ENCODE data around the gene FLNB. TPM values are rescaled to one million over a fixed set of nuclear protein-coding genes. Genes with fewer than 3 reads are reported as not detected.

The FLNB gene
- total and polyA plus RNA-seq, 2 of the 8 experiments (the other 6 are each of a cell fraction or from before 2014, with no cell fraction given), result 72.3 to 118 TPM

GRCh38 chr3:58063022-58063815 is 55.0 kb downstream of the FLNB start:
- no peak for DNase-seq (ENCODE audit: low read depth in 1 of 2, low spot score in 2 of 2)

More at GRCh38 chr3:58063022-58063815, 55.0 kb downstream of the FLNB start:
- Histone ChIP-seq H3K9me3 (ENCODE audit: insufficient read depth in 2 of 2, low read depth in 1 of 2, low read length in 1 of 2) (no peaks in the 10 kb centered on the region), H2BK20ac (ENCODE audit: low read length) (peak overlapping the region; percentile 66; the same call in 1 of the 2 replicates), H2BK12ac (ENCODE audit: low read depth, low read length) (peak overlapping the region; percentile 96), H4K8ac (ENCODE audit: extremely low read depth, insufficient read depth, low read length) (no peak overlapping the region), H3K23ac (ENCODE audit: insufficient read length) (no peak overlapping the region), H2BK5ac (ENCODE audit: low read depth, low read length) (peak overlapping the region; percentile 47), H3K4me3 (ENCODE audit: extremely low read depth in 1 of 4, insufficient read depth in 2 of 4, low read depth in 3 of 4, low read length in 4 of 4) (no peak overlapping the region), H3K27me3 (replicated peaks in 1 of 4; ENCODE audit: control insufficient read depth in 3 of 4, extremely low read depth in 1 of 4, insufficient read depth in 3 of 4, low read length in 3 of 4) (no peaks in the 10 kb centered on the region), H2AFZ (ENCODE audit: low read length) (no peak overlapping the region), H3K56ac (replicated peaks; ENCODE audit: insufficient read length, low read depth, low read length) (no peak overlapping the region), H3K79me2 (ENCODE audit: control insufficient read depth in 1 of 2, insufficient read depth in 2 of 2, low read length in 2 of 2) (peaks cover 0 to 84% of the 10 kb centered on the region in 2 experiments; a peak in 3 of 4 replicates), H3K4me2 (ENCODE audit: insufficient read depth in 1 of 2, low read depth in 2 of 2, low read length in 2 of 2) (peak overlapping the region in 1 of 2 experiments; percentile 19; a peak in 1 of 4 replicates), H4K20me1 (replicated peaks in 1 of 2; ENCODE audit: control insufficient read depth in 1 of 2, insufficient read depth in 2 of 2, low read length in 2 of 2) (peaks cover 6 to 21% of the 10 kb centered on the region in 2 experiments), H2BK15ac (ENCODE audit: low read length) (peak overlapping the region; percentile 90; the same call in 1 of the 2 replicates), H3K79me1 (ENCODE audit: low read depth, low read length) (peaks cover 16% of the 10 kb centered on the region), H3K4ac (replicated peaks; ENCODE audit: insufficient read length, low read depth, low read length) (no peak overlapping the region), H4K5ac (ENCODE audit: insufficient read length, low read depth, low read length) (no peak overlapping the region), H3K4me1 (replicated peaks in 1 of 4; ENCODE audit: control insufficient read depth in 3 of 4, insufficient read depth in 4 of 4, low read length in 3 of 4) (peaks cover 15 to 42% (median 23%) of the 10 kb centered on the region in 4 experiments), H3K36me3 (ENCODE audit: control insufficient read depth in 2 of 4, insufficient read depth in 4 of 4, low read length in 3 of 4) (no peaks in the 10 kb centered on the region), H3K23me2 (ENCODE audit: low read depth, low read length) (no peaks in the 10 kb centered on the region; the same call in 1 of the 2 replicates), H3K18ac (ENCODE audit: extremely low read depth, low read length) (peak overlapping the region; percentile 79), H2AK5ac (ENCODE audit: low read depth, low read length) (peak overlapping the region; percentile 87), H4K91ac (replicated peaks; ENCODE audit: insufficient read length, low read length) (no peak overlapping the region), H3K27ac (ENCODE audit: low read depth, low read length) (no peak overlapping the region), H3K9ac (replicated peaks in 1 of 4; ENCODE audit: extremely low read depth in 1 of 4, low read depth in 3 of 4, low read length in 3 of 4) (no peak overlapping the region), H2BK120ac (replicated peaks; ENCODE audit: low read depth, low read length) (no peak overlapping the region), H3K14ac (ENCODE audit: insufficient read length) (no peak overlapping the region)
- WGBS, 2 experiments (ENCODE audit: extremely low coverage in 1 of 2, insufficient coverage in 1 of 2, insufficient read length in 1 of 2, insufficient replicate concordance in 2 of 2, low coverage in 1 of 2, low lambda C conversion rate in 2 of 2, missing lambda C conversion rate in 1 of 2), result 89% methylated on average over 12 of the region's 12 CpGs; no CpG with 5 or more reads in 1 of the 2 experiments
- TF ChIP-seq TBP (IDR thresholded peaks at IDR 0.05; ENCODE audit: low read depth, low read length) (no peak), KDM1A (IDR thresholded peaks at IDR 0.05; ENCODE audit: borderline replicate concordance, low read length) (no peak)
- CTCF ChIA-PET (ENCODE audit: partially characterized antibody), result interaction anchor here (0.6 to 2.7 kb wide), 16 partner anchors 9 to 385 kb away, joined by 3 to 17 read pairs (median 4); partner anchors contain the start of gene FLNB
- POLR2A ChIA-PET (ENCODE audit: partially characterized antibody), result interaction anchor here (0.8 to 1.5 kb wide), 3 partner anchors 16 to 54 kb away, joined by 3 to 4 read pairs (median 3); partner anchors contain the start of gene FLNB
- no peak for FAIRE-seq
